Hypothalamus (tissue), 51 donors: ENCODE data around the gene SLC25A10.

Source experiments
- DNase-seq, 51 donors: peaks; one replicate each; lab custom pipeline; 2025; lab: John Stamatoyannopoulos, UW

Gene SLC25A10

GRCh38 chr17:81703747-81704654 is 8.1 kb upstream of the SLC25A10 start:
- DNase-seq = no peak

- DNase-seq = no peak
These were observed 6.4 kb upstream of the SLC25A10 start for GRCh38 chr17:81705518-81706231.

- DNase-seq = no peak
These were observed 5.9 kb upstream of the SLC25A10 start for GRCh38 chr17:81706232-81706611.

- no peak for DNase-seq
These were observed 5.1 kb upstream of the SLC25A10 start for GRCh38 chr17:81706757-81707624.

- DNase-seq = no peak
These were observed 4.1 kb upstream of the SLC25A10 start for GRCh38 chr17:81707725-81708646.

- DNase-seq = no peak
These were observed 3.3 kb upstream of the SLC25A10 start for GRCh38 chr17:81708739-81709185.

- peak in 1 of 51 donors; percentile 18 for DNase-seq
These were observed 1.4 kb upstream of the SLC25A10 start for GRCh38 chr17:81710514-81711308.

GRCh38 chr17:81712468-81713003 is 452 bp downstream of the SLC25A10 start:
- DNase-seq = peak in 6 of 51 donors; percentile 16 to 52 (median 29)

- peak in 4 of 51 donors; percentile 16 to 52 (median 22) for DNase-seq
These were observed 996 bp downstream of the SLC25A10 start for GRCh38 chr17:81713004-81713555.

- DNase-seq = no peak
These were observed 1.7 kb downstream of the SLC25A10 start for GRCh38 chr17:81713556-81714411.

GRCh38 chr17:81714412-81715106 is 2.5 kb downstream of the SLC25A10 start:
- no peak for DNase-seq

- DNase-seq = no peak
These were observed 3.2 kb downstream of the SLC25A10 start for GRCh38 chr17:81715107-81715871.

GRCh38 chr17:81715872-81716673 is 4.0 kb downstream of the SLC25A10 start:
- DNase-seq = no peak

- DNase-seq = no peak
These were observed 4.6 kb downstream of the SLC25A10 start for GRCh38 chr17:81716674-81716996.
